KMS-11 (cell line): ENCODE measurements around the gene MAGI2.

Source experiments
- H2AFZ ChIP-seq: fragments of 200-600 bp; sonication (generic); 2 replicates; pipeline ENCODE4 v1.6.1; 2016; ENCODE audit warnings: antibody characterized with exemption, mixed run types, low read depth
- H3K27ac ChIP-seq: fragments of 200-600 bp; sonication (generic); 2 replicates; pipeline ENCODE4 v1.6.1; 2016; ENCODE audit warnings: mild to moderate bottlenecking, mixed run types
- H3K27me3 ChIP-seq: fragments of 200-600 bp; sonication (generic); 2 replicates; pipeline ENCODE4 v1.6.1; 2017; ENCODE audit warnings: mild to moderate bottlenecking, low read depth, mixed run types, moderate library complexity; ENCODE audit not compliant: insufficient read depth
- H3K36me3 ChIP-seq: fragments of 200-600 bp; sonication (generic); 2 replicates; pipeline ENCODE4 v1.6.1; 2017; ENCODE audit warnings: mild to moderate bottlenecking, mixed run types; ENCODE audit not compliant: insufficient read depth
- H3K4me1 ChIP-seq: fragments of 200-600 bp; sonication (generic); 2 replicates; pipeline ENCODE4 v1.6.1; 2016; ENCODE audit warnings: mild to moderate bottlenecking, low read depth, mixed run types; ENCODE audit not compliant: poor library complexity, severe bottlenecking
- H3K4me2 ChIP-seq: fragments of 200-600 bp; sonication (generic); 2 replicates; pipeline ENCODE4 v1.7.0; 2016; ENCODE audit warnings: mild to moderate bottlenecking, mixed run types
- H3K4me3 ChIP-seq: fragments of 200-600 bp; sonication (generic); IDR thresholded peaks from 2 replicates; pipeline ENCODE4 v1.6.1; 2017; ENCODE audit warnings: low read depth, low read length, mixed read lengths; ENCODE audit not compliant: insufficient read depth
- H3K79me2 ChIP-seq: fragments of 200-600 bp; sonication (generic); 2 replicates; pipeline ENCODE4 v1.6.1; 2016; ENCODE audit warnings: low read depth, mixed run types; ENCODE audit not compliant: insufficient read depth
- H3K9ac ChIP-seq: fragments of 200-600 bp; sonication (generic); 2 replicates; pipeline ENCODE4 v1.6.1; 2016; ENCODE audit warnings: mild to moderate bottlenecking, mixed run types
- H4K20me1 ChIP-seq: fragments of 200-600 bp; sonication (generic); 2 replicates; pipeline ENCODE4 v1.6.1; 2016; ENCODE audit warnings: mild to moderate bottlenecking, mixed run types; ENCODE audit not compliant: insufficient read depth
- TF ChIP-seq, protein P1 (sequence below): fragments of 200-600 bp; sonication (generic); conservative IDR thresholded peaks from 2 replicates; pipeline ENCODE4 v1.6.1; 2017; ENCODE audit warnings: low read depth, mild to moderate bottlenecking, antibody characterized with exemption, low read length, moderate library complexity, mixed read lengths

Gene MAGI2

GRCh38 chr7:78828317-78828716 is 625.1 kb downstream of the MAGI2 start:
- H3K4me1 ChIP-seq, result no peaks in the 10 kb centered on the region
- no peaks in the 10 kb centered on the region for H3K79me2 ChIP-seq
- H3K4me3 ChIP-seq, result no peak overlapping the region
- H3K27me3 ChIP-seq, result 0 out of 2 replicates have a peak, but pooled peaks cover 3% of the 10 kb centered on the region
- H3K36me3 ChIP-seq, result no peaks in the 10 kb centered on the region
- H3K27ac ChIP-seq, result no peak overlapping the region
- H3K9ac ChIP-seq, result no peak overlapping the region
- no peaks in the 10 kb centered on the region for H4K20me1 ChIP-seq
- TF ChIP-seq, protein P1, sequence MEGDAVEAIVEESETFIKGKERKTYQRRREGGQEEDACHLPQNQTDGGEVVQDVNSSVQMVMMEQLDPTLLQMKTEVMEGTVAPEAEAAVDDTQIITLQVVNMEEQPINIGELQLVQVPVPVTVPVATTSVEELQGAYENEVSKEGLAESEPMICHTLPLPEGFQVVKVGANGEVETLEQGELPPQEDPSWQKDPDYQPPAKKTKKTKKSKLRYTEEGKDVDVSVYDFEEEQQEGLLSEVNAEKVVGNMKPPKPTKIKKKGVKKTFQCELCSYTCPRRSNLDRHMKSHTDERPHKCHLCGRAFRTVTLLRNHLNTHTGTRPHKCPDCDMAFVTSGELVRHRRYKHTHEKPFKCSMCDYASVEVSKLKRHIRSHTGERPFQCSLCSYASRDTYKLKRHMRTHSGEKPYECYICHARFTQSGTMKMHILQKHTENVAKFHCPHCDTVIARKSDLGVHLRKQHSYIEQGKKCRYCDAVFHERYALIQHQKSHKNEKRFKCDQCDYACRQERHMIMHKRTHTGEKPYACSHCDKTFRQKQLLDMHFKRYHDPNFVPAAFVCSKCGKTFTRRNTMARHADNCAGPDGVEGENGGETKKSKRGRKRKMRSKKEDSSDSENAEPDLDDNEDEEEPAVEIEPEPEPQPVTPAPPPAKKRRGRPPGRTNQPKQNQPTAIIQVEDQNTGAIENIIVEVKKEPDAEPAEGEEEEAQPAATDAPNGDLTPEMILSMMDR, result no peak
- H3K4me2 ChIP-seq, result no peak overlapping the region
- no peak overlapping the region for H2AFZ ChIP-seq

DNA sequence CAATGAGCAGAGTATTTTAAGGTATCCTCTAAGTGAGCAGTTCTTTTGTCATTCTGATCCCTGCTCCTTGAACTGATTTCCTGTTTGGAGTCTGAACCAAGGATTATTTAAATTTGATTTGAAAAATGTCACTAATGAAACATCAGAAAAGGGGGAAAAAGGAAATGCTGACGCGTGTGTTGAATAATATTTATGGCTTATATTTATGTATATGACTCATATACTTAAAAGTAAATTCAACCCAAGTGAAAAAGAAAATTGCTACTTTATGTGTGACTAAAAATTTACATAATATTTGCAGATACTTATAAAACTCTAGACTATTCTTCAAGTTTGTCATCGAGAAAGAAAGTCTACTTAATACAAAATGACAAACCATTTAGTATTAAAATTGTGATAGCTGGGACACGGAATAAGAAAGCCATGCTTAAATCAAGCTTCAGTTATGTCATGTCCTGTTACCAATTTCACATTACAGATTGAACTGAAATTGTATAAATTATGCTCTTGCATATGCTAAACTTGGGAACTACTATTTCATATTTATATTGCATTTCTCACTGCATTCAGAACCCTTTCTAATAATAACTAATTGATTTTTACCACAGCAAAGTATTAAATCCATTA is 649.9 kb downstream of the MAGI2 start:
- TF ChIP-seq, protein P1, result no peak
- Histone ChIP-seq H4K20me1 (no peaks in the 10 kb centered on the region), H3K36me3 (no peaks in the 10 kb centered on the region), H3K4me3 (no peak overlapping the region), H3K27ac (no peak overlapping the region), H3K9ac (no peak overlapping the region), H3K79me2 (no peaks in the 10 kb centered on the region), H3K27me3 (no peaks in the 10 kb centered on the region), H3K4me1 (no peaks in the 10 kb centered on the region), H2AFZ (no peak overlapping the region), H3K4me2 (no peak overlapping the region)

- Histone ChIP-seq H3K36me3 (no peaks in the 10 kb centered on the region), H3K79me2 (no peaks in the 10 kb centered on the region), H3K27me3 (no peaks in the 10 kb centered on the region), H2AFZ (no peak overlapping the region), H3K4me2 (no peak overlapping the region), H3K4me1 (no peaks in the 10 kb centered on the region), H3K27ac (no peak overlapping the region), H4K20me1 (no peaks in the 10 kb centered on the region; the same call in 1 of the 2 replicates), H3K4me3 (no peak overlapping the region), H3K9ac (no peak overlapping the region)
- TF ChIP-seq, protein P1, result no peak
Observed at GRCh38 chr7:78794101-78794500, 659.4 kb downstream of the MAGI2 start.

- H3K4me2 ChIP-seq, result no peak overlapping the region
- H3K79me2 ChIP-seq, result no peaks in the 10 kb centered on the region
- H3K27ac ChIP-seq, result no peak overlapping the region
- no peaks in the 10 kb centered on the region; the same call in 1 of the 2 replicates for H4K20me1 ChIP-seq
- H3K9ac ChIP-seq, result no peak overlapping the region
- TF ChIP-seq, protein P1, result no peak
- H3K36me3 ChIP-seq, result no peaks in the 10 kb centered on the region
- no peak overlapping the region for H3K4me3 ChIP-seq
- no peaks in the 10 kb centered on the region for H3K4me1 ChIP-seq
- H2AFZ ChIP-seq, result no peak overlapping the region
- no peaks in the 10 kb centered on the region for H3K27me3 ChIP-seq
Observed at GRCh38 chr7:78792624-78793023, 660.8 kb downstream of the MAGI2 start.
